GM19463 (cell line): ENCODE measurements around the gene C16orf89.
A peak's percentile ranks its signal among the peaks of the same experiment; 100 is the strongest.
"Not testable (repeated sequence)": the region's sequence is repeated elsewhere in the genome, so short reads cannot be mapped to it uniquely, and the experiment has no call there.

Experiments
- ATAC-seq: cut with Tn5 transposase; IDR thresholded peaks from one replicate; pipeline ENCODE4 v1.9.1; 2021; ENCODE audit warnings: mild to moderate bottlenecking, moderate library complexity; ENCODE audit not compliant: unreplicated experiment

The C16orf89 gene

GRCh38 chr16:5065813-5066212, at the start of gene C16orf89:
Gene C16orf89, minus strand, starts transcription at chr16:5065956. Its CDS starts 48 bp downstream, at chr16:5065908.
- ATAC-seq = no peak

- ATAC-seq = not testable (repeated sequence)
These were observed 45.2 kb upstream of the C16orf89 start for GRCh38 chr16:5110933-5111332.

GRCh38 chr16:5108505-5109158, 42.9 kb upstream of the C16orf89 start:
- no peak for ATAC-seq

DNA sequence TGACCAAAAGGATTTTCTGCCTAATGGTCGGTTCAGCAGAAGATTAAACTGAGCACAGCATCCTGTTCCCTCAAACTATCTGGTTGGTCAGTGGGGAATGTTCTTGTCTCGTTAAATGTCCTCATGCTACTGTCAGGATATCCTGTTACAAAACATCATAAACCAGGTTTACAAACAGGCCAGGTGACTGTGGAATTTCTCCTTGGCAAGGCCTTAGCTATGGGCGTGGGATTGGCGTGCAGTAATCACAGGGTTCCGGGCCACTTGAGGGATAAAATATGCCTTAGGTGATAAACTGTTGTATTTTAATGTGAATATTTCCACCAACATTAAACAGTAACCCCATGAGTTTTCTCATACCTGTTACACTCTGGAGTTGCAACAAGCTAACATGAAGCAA, 39.3 kb upstream of the C16orf89 start:
- not testable (repeated sequence) for ATAC-seq

- not testable (repeated sequence) for ATAC-seq
These were observed 37.7 kb upstream of the C16orf89 start for GRCh38 chr16:5103296-5104032.

DNA sequence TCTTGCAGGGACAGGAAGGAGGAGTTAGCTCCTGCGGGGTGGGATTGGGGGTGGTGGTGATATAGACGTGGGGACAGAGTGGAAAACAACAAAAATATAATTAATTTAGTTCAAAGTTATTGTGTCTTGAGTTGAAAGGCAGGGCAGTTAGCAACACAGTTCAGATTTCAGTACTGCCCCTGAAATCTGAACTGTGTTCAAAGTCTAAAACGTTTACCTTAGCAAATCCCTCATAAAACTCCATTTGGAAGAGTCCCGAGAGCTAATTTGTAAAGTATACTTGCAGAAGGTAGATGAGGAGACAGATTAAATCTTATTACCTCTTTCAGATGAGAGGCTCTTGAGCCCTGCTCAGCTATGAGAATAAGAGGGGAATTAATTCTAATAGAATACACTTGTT, 33.4 kb upstream of the C16orf89 start:
- ATAC-seq = not testable (repeated sequence)

GRCh38 chr16:5098221-5099159, 32.7 kb upstream of the C16orf89 start:
- not testable (repeated sequence) for ATAC-seq

DNA sequence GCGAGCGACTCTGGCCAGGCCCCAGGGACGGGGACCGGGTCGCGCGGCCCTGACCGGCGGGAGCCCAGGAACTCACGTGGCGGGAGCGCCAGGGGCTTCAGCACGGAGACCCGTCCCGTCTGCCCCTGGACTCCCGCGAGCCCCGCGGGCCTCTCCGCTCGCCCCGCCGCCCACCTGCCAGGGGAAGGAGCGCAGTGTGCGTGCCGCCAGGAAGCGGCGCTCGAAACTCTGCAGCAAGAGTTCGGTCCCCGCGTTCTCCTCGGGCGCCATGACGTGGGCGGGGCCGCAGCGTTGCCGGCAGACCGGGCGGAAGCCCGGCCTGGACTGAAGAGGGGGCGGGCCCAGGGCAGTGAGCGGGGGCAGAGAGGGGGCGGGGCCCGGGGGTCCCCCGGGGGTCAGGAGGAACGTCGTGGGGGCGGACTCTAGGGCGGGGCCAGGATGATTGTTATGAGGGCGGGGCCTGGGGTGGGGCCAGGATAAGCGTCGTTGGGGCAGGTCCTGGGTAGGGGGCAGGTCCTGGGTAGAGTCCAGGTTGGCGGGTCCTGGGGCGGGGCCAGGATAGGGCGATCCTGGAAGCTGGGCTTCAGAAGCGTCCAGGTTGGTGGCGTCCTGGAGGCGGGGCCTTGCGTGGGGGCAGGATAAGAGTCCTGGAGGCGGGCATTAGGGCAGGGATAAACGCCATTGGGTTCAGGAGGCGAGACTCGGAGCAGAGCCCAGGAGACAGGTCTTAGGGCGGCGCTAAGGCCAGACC, 31.9 kb upstream of the C16orf89 start, which contains the start of gene EEF2KMT:
TSS of gene EEF2KMT (minus strand) at position 326 of the 751 bp plus-strand sequence. CDS start at position 270, 56 bp downstream.
- ATAC-seq = peak; percentile 95

- ATAC-seq = not testable (repeated sequence)
These were observed 31.3 kb upstream of the C16orf89 start for GRCh38 chr16:5097061-5097469.

GRCh38 chr16:5096437-5097060, 30.8 kb upstream of the C16orf89 start:
- not testable (repeated sequence) for ATAC-seq

GRCh38 chr16:5095145-5095830, 29.5 kb upstream of the C16orf89 start:
- not testable (repeated sequence) for ATAC-seq

DNA sequence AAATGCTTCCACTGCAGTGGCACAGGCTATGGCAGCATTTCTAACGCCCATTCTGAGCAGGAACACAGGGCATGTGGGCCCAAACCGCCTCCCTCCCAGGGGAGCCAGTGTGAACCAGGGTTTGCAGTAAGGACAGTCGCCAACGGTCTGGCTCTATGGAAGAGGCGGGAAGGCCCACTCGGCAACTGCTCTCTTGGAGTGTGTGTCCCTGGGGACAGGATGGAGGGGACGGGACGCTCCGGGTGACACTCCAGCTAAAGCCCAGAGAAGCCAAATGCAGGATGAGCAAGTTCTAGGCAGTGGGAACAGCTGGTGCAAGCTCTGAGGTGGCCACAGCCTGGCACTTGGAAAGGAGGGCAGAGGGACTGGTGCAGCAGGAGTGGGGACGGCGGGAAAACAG, 28.0 kb upstream of the C16orf89 start:
- not testable (repeated sequence) for ATAC-seq

DNA sequence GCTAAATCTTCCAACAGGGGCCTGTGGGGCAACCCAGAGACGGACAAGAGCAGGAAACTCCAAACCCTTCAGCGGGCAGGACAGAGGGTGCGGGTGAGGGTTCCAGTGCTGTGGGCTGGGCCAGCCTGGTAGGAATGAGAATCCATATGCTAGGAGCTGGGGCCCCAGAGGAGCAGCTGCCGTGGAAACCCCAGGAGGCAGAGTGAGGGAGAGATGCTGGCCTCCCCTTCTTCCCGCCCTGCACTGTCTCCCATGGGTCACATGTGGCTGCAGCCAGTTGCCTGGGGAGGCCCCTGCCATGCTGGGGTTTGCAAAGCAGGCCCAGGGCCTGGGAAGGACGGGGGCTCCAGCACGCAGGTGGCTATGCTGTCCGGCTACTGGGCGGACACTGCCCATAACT, 27.3 kb upstream of the C16orf89 start:
- ATAC-seq = not testable (repeated sequence)

- not testable (repeated sequence) for ATAC-seq
These were observed 24.8 kb upstream of the C16orf89 start for GRCh38 chr16:5090592-5090991.

DNA sequence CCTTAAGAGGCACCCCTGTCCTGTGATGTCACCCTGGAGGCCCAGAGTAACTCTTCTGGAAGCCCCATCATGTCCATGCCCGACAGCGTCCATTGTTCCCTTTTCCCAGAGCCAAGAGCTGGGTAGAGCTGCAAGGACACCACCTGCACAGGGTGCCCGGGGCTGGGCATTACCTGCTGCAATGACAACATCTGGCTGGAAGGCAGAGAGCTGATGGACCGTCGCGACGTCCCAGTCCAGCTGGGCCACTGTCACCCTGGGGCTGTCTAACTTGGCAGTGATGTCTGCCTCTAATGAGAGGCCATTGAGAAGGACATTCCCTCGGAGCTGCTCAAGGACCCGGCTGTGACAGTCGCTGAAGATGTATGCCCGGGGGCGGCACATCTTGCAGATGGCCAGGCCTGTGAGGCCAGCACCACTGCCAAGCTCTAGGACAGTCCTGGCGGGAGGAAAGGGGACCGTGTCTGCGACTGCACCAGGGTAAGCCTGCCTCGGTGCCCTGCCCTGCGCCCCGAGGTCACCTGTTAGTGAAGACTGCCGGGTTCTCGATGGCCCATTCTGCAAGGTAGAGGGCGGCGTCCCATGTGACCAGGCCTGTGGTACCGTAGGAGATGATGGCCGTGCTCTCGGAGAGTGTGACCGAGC, 24.3 kb upstream of the C16orf89 start:
- not testable (repeated sequence) for ATAC-seq

DNA sequence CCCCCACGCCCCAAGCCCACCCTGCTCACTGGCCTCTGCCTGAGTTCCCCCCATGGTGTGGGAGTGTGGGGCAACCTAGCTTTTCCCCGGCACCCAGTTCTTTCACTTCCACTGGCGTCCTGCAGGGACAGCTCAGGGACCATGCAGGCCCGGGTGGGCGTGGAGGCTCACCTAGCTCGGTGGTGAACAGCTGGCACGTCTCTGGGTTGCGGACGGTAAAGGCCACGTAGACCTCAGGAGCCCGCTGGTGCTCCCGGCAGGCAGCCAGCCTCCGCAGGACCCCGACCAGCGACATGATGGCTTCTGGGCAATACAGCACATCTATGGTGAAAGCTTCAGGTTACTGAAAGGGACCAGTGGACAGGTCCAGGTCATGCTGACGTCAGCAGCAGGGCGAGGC, 23.2 kb upstream of the C16orf89 start:
- ATAC-seq = not testable (repeated sequence)

GRCh38 chr16:5088086-5088790, 22.5 kb upstream of the C16orf89 start:
- ATAC-seq = not testable (repeated sequence)

GRCh38 chr16:5085716-5086115, 20.0 kb upstream of the C16orf89 start:
- ATAC-seq = not testable (repeated sequence)
